HepG2 (cell line): Measurements from ENCODE around the gene GARIN5A. TPM values are rescaled to one million over a fixed set of nuclear protein-coding genes. Genes with fewer than 3 reads are reported as not detected.

Experiments
- ATAC-seq: fragments of 200-7000 bp; cut with Tn5 transposase; 3 replicates; pipeline ENCODE4 v1.9.1; 2020; ENCODE audit warnings: mild to moderate bottlenecking, moderate library complexity
- BruUV-seq: library from RNA; stranded (reverse); fragments of 400-500 nt; replicated peaks from 2 replicates; lab custom pipeline; 2021; lab: Mats Ljungman, UMichigan
- CTCF ChIA-PET: fragments of 300-600 bp; formaldehyde crosslinking; extraction: SDS; loops from one replicate; lab custom pipeline; 2021; ENCODE audit warnings: low total read pairs, inconsistent platforms, low intra/inter-chr PET ratio; lab: Yijun Ruan, JAX
- POLR2A ChIA-PET: fragments of 350-600 bp; sonication (Branson Sonifier 250); formaldehyde crosslinking; loops from one replicate; lab custom pipeline; 2020; ENCODE audit warnings: antibody characterized with exemption, inconsistent platforms; lab: Yijun Ruan, JAX
- DNase-seq: peaks from one replicate; pipeline ENCODE4 v3.0.0-alpha.2; 2015; ENCODE audit warnings: low spot score
- FAIRE-seq: peaks from 3 replicates; lab custom pipeline; 2011; peaks lifted over from hg19 to GRCh38; lab: Jason Lieb, UNC
- H2AFZ ChIP-seq: one replicate; pipeline ENCODE4 v1.6.1; 2011; ENCODE audit warnings: low read length, inconsistent platforms
- H3K27ac ChIP-seq: fragments of 300-600 bp; 3 replicates; pipeline ENCODE4 v1.8.0; 2011; ENCODE audit warnings: mixed run types, mild to moderate bottlenecking, mixed read lengths, low read length, inconsistent platforms; ENCODE audit not compliant: insufficient read depth; ENCODE audit errors: extremely low read length
- H3K27me3 ChIP-seq, 2 experiments: fragments of 200-600 bp in 1 of 2; 2 replicates in 1 of 2; 3 replicates in 1 of 2; pipeline versions ENCODE4 v1.6.0 to v1.8.0; 2011; ENCODE audit warnings: low read length in 2 of 2, mild to moderate bottlenecking in 2 of 2, moderate library complexity in 2 of 2, inconsistent platforms in 1 of 2; ENCODE audit not compliant: insufficient read depth in 2 of 2, control insufficient read depth in 1 of 2
- H3K36me3 ChIP-seq, 2 experiments: fragments of 200-600 bp in 1 of 2; replicated peaks in 1 of 2; 2 replicates in 1 of 2; 3 replicates in 1 of 2; pipeline versions ENCODE4 v1.5.1 to v1.8.0; 2011; ENCODE audit warnings: low read length in 2 of 2, inconsistent platforms in 1 of 2; ENCODE audit not compliant: insufficient read depth in 2 of 2, control insufficient read depth in 1 of 2
- H3K4me1 ChIP-seq: 2 replicates; pipeline ENCODE4 v1.5.1; 2012; ENCODE audit warnings: low read length, inconsistent platforms; ENCODE audit not compliant: insufficient read depth
- H3K4me2 ChIP-seq: 2 replicates; pipeline ENCODE4 v1.6.0; 2011; ENCODE audit warnings: low read depth, low read length, inconsistent platforms
- H3K4me3 ChIP-seq, 3 experiments: fragments of 200-600 bp in 1 of 3; sonication (generic), shearing (Covaris generic) in 1 of 3; replicated peaks in 1 of 3; 2 replicates each; pipeline ENCODE4 v1.5.1; 2011 to 2016; ENCODE audit warnings: low read length in 3 of 3, inconsistent platforms in 2 of 3, low read depth in 2 of 3, mild to moderate bottlenecking in 2 of 3, control low read depth in 1 of 3, mixed read lengths in 1 of 3; ENCODE audit not compliant: insufficient read depth in 1 of 3
- H3K79me2 ChIP-seq: one replicate; pipeline ENCODE4 v1.6.1; 2011; ENCODE audit warnings: low read length, inconsistent platforms; ENCODE audit not compliant: insufficient read depth
- H3K9ac ChIP-seq: 2 replicates; pipeline ENCODE4 v1.6.0; 2011; ENCODE audit warnings: mild to moderate bottlenecking, low read depth, low read length, inconsistent platforms; ENCODE audit not compliant: insufficient read depth
- H3K9me3 ChIP-seq: 2 replicates; pipeline ENCODE4 v1.5.1; 2012; ENCODE audit warnings: mild to moderate bottlenecking, low read length
- H4K20me1 ChIP-seq: 2 replicates; pipeline ENCODE4 v1.6.0; 2011; ENCODE audit warnings: inconsistent platforms, mild to moderate bottlenecking, low read length, moderate library complexity; ENCODE audit not compliant: insufficient read depth
- GATAD2A ChIP-seq: IDR thresholded peaks from 2 replicates; pipeline ENCODE4 v1.6.1; 2016
- MED8 ChIP-seq: sonication (generic); formaldehyde crosslinking; IDR thresholded peaks from 2 replicates; pipeline ENCODE4 v1.8.1; 2023; ENCODE audit warnings: mild to moderate bottlenecking, missing genetic modification reagents; ENCODE audit not compliant: insufficient replicate concordance
- REL ChIP-seq: sonication (generic); formaldehyde crosslinking; conservative IDR thresholded peaks from 2 replicates; pipeline ENCODE4 v1.8.0; 2022; ENCODE audit warnings: mild to moderate bottlenecking, missing genetic modification reagents, moderate library complexity
- SMAD3 ChIP-seq: sonication (generic); formaldehyde crosslinking; IDR thresholded peaks from 2 replicates; pipeline ENCODE4 v1.4.0; 2020; ENCODE audit warnings: missing genetic modification reagents
- SRSF9 ChIP-seq: fragments of 200-400 bp; formaldehyde crosslinking; IDR thresholded peaks from 2 replicates; pipeline ENCODE4 v1.6.1; 2018; ENCODE audit warnings: borderline replicate concordance, mild to moderate bottlenecking, low read depth, low read length; ENCODE audit not compliant: insufficient read depth, poor library complexity, severe bottlenecking
- TCF12 ChIP-seq, 2 experiments: fragments of 450-650 bp in 1 of 2; sonication (generic) in 1 of 2; formaldehyde crosslinking in 1 of 2; IDR thresholded peaks; 2 replicates each; pipeline versions ENCODE4 v1.6.1 to v1.8.0; 2017 to 2022; ENCODE audit warnings: antibody characterized with exemption in 1 of 2, mild to moderate bottlenecking in 1 of 2, missing genetic modification reagents in 1 of 2, moderate library complexity in 1 of 2
- TCF7 ChIP-seq: sonication (generic); IDR thresholded peaks from 2 replicates; pipeline ENCODE4 v1.6.1; 2016; ENCODE audit warnings: antibody characterized with exemption, low read depth
- THRA ChIP-seq: sonication (generic); formaldehyde crosslinking; IDR thresholded peaks from 2 replicates; pipeline ENCODE4 v1.4.0; 2020; ENCODE audit warnings: missing genetic modification reagents, borderline replicate concordance
- ZBTB1 ChIP-seq: sonication (generic); formaldehyde crosslinking; IDR thresholded peaks from 2 replicates; pipeline ENCODE4 v1.4.0; 2020; ENCODE audit warnings: missing genetic modification reagents, borderline replicate concordance
- ZBTB43 ChIP-seq: sonication (generic); formaldehyde crosslinking; conservative IDR thresholded peaks from 2 replicates; pipeline ENCODE4 v1.4.0; 2020; ENCODE audit warnings: missing genetic modification reagents
- ZFP41 ChIP-seq: sonication (generic); formaldehyde crosslinking; IDR thresholded peaks from 2 replicates; pipeline ENCODE4 v1.4.0; 2020; ENCODE audit warnings: mild to moderate bottlenecking, missing genetic modification reagents, borderline replicate concordance
- ZKSCAN5 ChIP-seq: sonication (generic); formaldehyde crosslinking; IDR thresholded peaks from 2 replicates; pipeline ENCODE4 v1.5.1; 2020; ENCODE audit warnings: mild to moderate bottlenecking, missing genetic modification reagents
- ZNF264 ChIP-seq: sonication (generic); formaldehyde crosslinking; IDR thresholded peaks from 2 replicates; pipeline ENCODE4 v1.4.0; 2020; ENCODE audit warnings: missing genetic modification reagents
- WGBS: methylation state at CpG from one replicate; pipeline ENCODE4 v1.1.6; 2017; ENCODE audit warnings: low lambda C conversion rate; 5-methylcytosine and 5-hydroxymethylcytosine counted together
- in situ Hi-C: cut with HindIII; loops from 2 replicates; pipeline ENCODE4 v1.10.0; 2017; ENCODE audit warnings: low pct_unique_long_range_greater_than_20kb; ENCODE audit not compliant: extremely low pct_ligation_motif_present
- intact Hi-C: fragments of 100-400 bp; cut with micrococcal nuclease; formaldehyde crosslinking; loops from one replicate; pipeline ENCODE4 v1.10.0; 2022; ENCODE audit not compliant: unreplicated experiment
- polyA plus RNA-seq, 8 experiments: library from polyadenylated mRNA; depleted of rRNA in 3 of 8; stranded (reverse) in 7 of 8; unstranded in 1 of 8; fragments of >200 nt; fragmentation: Illumina TruSeq in 4 of 8; extraction: Trizol in 4 of 8; gene quantifications; 2 replicates each; pipeline versions ENCODE4 v1.2.1 to v1.2.3, GENCODE V29; 2011 to 2016; ENCODE audit warnings: low read depth in 4 of 8, missing spikeins in 1 of 8, mixed read lengths in 1 of 8; ENCODE audit not compliant: insufficient read depth in 1 of 8
- total RNA-seq, 5 experiments: library from RNA; depleted of rRNA; stranded (reverse); fragments of >200 nt; fragmentation: Illumina TruSeq; extraction: Trizol; gene quantifications; 2 replicates each; pipeline ENCODE4 v1.2.3, GENCODE V29; 2016; ENCODE audit warnings: low read depth in 1 of 5

GARIN5A gene
- total and polyA plus RNA-seq, 2 of the 13 experiments (the other 11 are each of a cell fraction or from before 2014, with no cell fraction given) = not detected

GRCh38 chr19:50419022-50419579 is 57.5 kb downstream of the GARIN5A start:
- in situ Hi-C loops = no loop called here
- WGBS = 46% methylated on average over 14 of the region's 14 CpGs
- FAIRE-seq = no peak
- BruUV-seq = no TSS peak
- ATAC-seq = no peak
- Histone ChIP-seq H3K4me3 (no peak overlapping the region), H3K79me2 (no peaks in the 10 kb centered on the region), H3K4me1 (peaks cover 19% of the 10 kb centered on the region), H4K20me1 (no peaks in the 10 kb centered on the region), H3K9ac (no peak overlapping the region), H3K4me2 (no peak overlapping the region), H3K27ac (no peak overlapping the region), H2AFZ (no peak overlapping the region), H3K9me3 (no peaks in the 10 kb centered on the region), H3K36me3 (no peaks in the 10 kb centered on the region; a peak in 1 of 5 replicates), H3K27me3 (no peaks in the 10 kb centered on the region; a peak in 1 of 5 replicates)
- CTCF ChIA-PET = no interaction called here
- POLR2A ChIA-PET = no interaction called here
- intact Hi-C loops = no loop called here
- TF ChIP-seq MED8 (no peak), ZBTB1 (no peak), SMAD3 (CRISPR knock-in tag) (no peak), SRSF9 (no peak), ZKSCAN5 (CRISPR knock-in tag) (no peak), GATAD2A (CRISPR knock-in tag) (no peak), ZNF264 (CRISPR knock-in tag) (no peak), ZFP41 (CRISPR knock-in tag) (no peak), REL (CRISPR knock-in tag) (no peak), TCF12 (IDR thresholded peaks at IDR 0.05) (no peak), TCF12 (CRISPR knock-in tag; IDR thresholded peaks at IDR 0.05) (no peak), ZBTB43 (CRISPR knock-in tag) (no peak), TCF7 (no peak), THRA (CRISPR knock-in tag) (no peak)
- DNase-seq = no peak
